ENCODE measurements around the gene OR13D1.
"Not testable (repeated sequence)": the region's sequence is repeated elsewhere in the genome, so short reads cannot be mapped to it uniquely, and the experiment has no call there.

OR13D1 gene, protein sequence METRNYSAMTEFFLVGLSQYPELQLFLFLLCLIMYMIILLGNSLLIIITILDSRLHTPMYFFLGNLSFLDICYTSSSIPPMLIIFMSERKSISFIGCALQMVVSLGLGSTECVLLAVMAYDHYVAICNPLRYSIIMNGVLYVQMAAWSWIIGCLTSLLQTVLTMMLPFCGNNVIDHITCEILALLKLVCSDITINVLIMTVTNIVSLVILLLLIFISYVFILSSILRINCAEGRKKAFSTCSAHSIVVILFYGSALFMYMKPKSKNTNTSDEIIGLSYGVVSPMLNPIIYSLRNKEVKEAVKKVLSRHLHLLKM

DNA sequence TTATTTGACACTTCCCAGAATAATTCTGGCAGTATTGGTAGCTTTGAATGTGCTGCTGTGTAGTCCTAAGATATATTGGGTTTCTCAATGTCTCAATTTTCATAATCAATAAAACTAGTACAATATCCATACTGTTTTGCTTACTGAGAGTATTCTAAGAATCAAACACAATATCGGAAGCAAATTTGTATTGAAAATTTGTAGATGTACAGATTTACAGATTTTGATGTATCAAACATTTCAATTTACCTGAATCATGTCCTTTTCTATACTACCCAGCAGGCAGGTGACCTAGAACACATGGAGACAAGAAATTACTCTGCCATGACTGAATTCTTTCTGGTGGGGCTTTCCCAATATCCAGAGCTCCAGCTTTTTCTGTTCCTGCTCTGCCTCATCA is at the start of gene OR13D1:
Gene OR13D1, plus strand, starts transcription at position 301 of the 400 bp plus-strand sequence. Its CDS starts 0 bp downstream, at position 301.
- DNase-seq (ENCODE audit: low read depth), result no peak

GRCh38 chr9:104658496-104659195 is 35.7 kb upstream of the OR13D1 start:
- DNase-seq (ENCODE audit: low read depth), result no peak

- DNase-seq (ENCODE audit: low read depth), result no peak
Measured at GRCh38 chr9:104675611-104676010, 18.7 kb upstream of the OR13D1 start.

DNA sequence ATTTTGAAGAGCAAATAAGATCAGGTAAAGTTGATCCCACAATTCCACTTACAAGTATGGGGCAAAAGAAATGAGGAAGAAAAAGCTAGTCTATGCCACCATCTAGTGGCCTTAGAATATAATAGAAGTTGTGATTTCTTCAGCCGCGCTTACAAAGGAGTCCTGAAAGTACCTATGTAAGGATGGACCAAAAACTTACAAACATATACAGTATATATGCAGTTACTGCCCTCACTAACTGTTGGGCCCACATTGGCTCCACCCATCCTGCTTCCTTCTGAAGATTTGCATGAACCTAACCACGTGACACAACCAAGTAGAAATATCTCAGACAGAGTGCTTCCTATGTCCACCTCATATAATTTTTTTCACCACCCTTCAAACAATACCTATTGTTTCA is 11.7 kb upstream of the OR13D1 start:
- DNase-seq (ENCODE audit: low read depth), result no peak

DNA sequence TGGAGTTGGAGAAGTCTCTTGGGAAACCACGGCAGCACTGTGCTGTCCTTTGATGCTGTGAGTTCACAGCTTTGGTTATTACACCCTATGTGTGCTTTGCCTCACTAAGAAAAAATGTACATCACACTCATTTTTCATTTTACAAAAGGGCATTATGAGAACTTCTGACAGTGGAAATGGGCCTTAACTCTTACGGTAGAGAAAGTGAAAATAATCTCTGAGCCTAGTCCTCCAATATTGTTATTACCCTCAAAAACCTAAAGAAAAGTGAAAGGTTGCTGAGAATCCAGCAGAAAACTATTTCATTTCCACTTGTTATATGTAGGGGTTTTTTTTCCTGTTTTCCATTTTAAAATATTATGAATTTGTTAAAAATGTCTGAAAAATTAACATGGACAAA is 8.2 kb upstream of the OR13D1 start:
- no peak for DNase-seq (ENCODE audit: low read depth)

GRCh38 chr9:104700306-104700705 is 6.0 kb downstream of the OR13D1 start:
- no peak for DNase-seq (ENCODE audit: low read depth)

- not testable (repeated sequence) for DNase-seq (ENCODE audit: low read depth)
Measured at GRCh38 chr9:104708737-104709136, 14.4 kb downstream of the OR13D1 start.

GRCh38 chr9:104711604-104712003 is 17.3 kb downstream of the OR13D1 start:
- DNase-seq (ENCODE audit: low read depth), result no peak

DNA sequence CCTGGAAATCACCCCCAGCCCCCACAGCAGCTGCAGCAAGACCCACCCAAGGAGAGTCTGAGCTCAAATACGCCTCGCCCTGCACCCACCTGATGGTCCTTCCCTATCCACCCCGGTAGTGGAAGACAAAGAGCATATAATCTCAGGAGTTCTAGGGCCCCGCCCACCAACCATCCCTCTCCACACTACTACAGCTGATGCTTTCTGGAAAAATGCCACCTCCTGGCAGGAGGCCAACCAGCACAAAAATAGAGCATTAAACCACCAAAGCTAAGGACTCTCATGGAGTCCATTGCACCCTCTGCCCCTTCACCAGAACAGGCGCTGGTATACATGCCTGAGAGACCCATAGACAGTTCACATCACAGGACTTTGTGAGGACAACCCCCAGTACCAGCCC is 30.7 kb downstream of the OR13D1 start:
- DNase-seq (ENCODE audit: low read depth), result no peak

GRCh38 chr9:104738452-104738851 is 44.1 kb downstream of the OR13D1 start:
- DNase-seq (ENCODE audit: low read depth), result no peak

GRCh38 chr9:104740621-104741020 is 46.3 kb downstream of the OR13D1 start:
- no peak for DNase-seq (ENCODE audit: low read depth)

DNA sequence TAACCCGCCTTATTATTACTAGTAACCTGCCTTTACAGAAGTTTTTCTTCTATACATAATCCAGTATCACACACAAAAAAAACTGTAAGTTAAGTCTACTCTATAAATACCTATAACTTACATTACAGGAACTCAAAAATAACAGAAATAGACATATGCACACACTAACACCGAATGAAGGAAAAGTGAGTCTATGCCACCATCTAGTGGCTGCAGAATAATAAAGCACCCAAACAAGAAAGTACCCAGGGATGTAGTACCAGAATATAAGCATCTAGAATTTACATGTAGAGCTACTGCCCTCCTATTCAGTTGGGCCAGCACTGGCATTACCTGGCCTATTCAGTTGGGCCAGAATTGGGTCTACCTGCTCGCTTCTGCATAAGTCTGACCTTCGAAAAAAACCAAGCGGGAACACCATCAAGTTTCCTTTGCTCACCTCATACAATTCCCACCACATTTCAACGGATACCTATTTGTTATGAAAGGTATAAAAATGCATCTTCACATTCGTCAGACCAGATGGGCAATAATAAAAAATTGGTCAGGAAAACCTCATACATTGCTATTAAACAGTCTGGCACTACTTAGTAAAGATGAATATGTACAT is 49.2 kb downstream of the OR13D1 start:
- DNase-seq (ENCODE audit: low read depth), result no peak

Data from stimulated activated CD8-positive, alpha-beta memory T cell treated with anti-CD3 and anti-CD28 coated beads, Interleukin-4, amount 100 ng/mL, for 24 hours (primary cell).